Kidney epithelial cell (primary cell): ENCODE results near the gene VPS33A. TPM values are rescaled to one million over a fixed set of nuclear protein-coding genes. Genes with fewer than 3 reads are reported as not detected.

Experiments
- DNase-seq: peaks from one replicate; pipeline ENCODE4 v3.0.0-alpha.2; 2010; ENCODE audit warnings: low read depth
- H3K27me3 ChIP-seq: 2 replicates; pipeline ENCODE4 v1.6.0; 2011; ENCODE audit warnings: low read length; ENCODE audit not compliant: control insufficient read depth, insufficient read depth
- H3K36me3 ChIP-seq: 2 replicates; pipeline ENCODE4 v1.5.1; 2011; ENCODE audit warnings: low read length; ENCODE audit not compliant: control insufficient read depth, insufficient read depth
- H3K4me3 ChIP-seq: 2 replicates; pipeline ENCODE4 v1.5.1; 2011; ENCODE audit warnings: low read depth, mild to moderate bottlenecking, control low read depth, low read length
- CTCF ChIP-seq: IDR thresholded peaks from 2 replicates; pipeline ENCODE4 v1.5.1; 2011; ENCODE audit warnings: mild to moderate bottlenecking, moderate library complexity, low read length, control low read depth, inconsistent platforms; ENCODE audit not compliant: insufficient read depth, poor library complexity, severe bottlenecking
- total RNA-seq: library from RNA; depleted of rRNA; stranded (reverse); fragments of >200 nt; gene quantifications from 2 replicates; pipeline ENCODE4 v1.2.3, GENCODE V29; 2015

Gene VPS33A
- total RNA-seq, 1 donor from 2014 or later: 26.3 TPM

GRCh38 chr12:122230798-122231197 lies 35.5 kb downstream of the VPS33A start:
- TF ChIP-seq CTCF: no peak
- no peaks in the 10 kb centered on the region for H3K27me3 ChIP-seq
- no peaks in the 10 kb centered on the region for H3K36me3 ChIP-seq
- no peak for DNase-seq
- no peak overlapping the region for H3K4me3 ChIP-seq

- no peaks in the 10 kb centered on the region for H3K36me3 ChIP-seq
- no peaks in the 10 kb centered on the region for H3K27me3 ChIP-seq
- H3K4me3 ChIP-seq: no peak overlapping the region
- no peak for TF ChIP-seq CTCF
- DNase-seq: no peak
Observed at GRCh38 chr12:122228092-122228491, 38.2 kb downstream of the VPS33A start.

- TF ChIP-seq CTCF: no peak
- Histone ChIP-seq H3K36me3 (no peaks in the 10 kb centered on the region), H3K4me3 (no peak overlapping the region), H3K27me3 (no peaks in the 10 kb centered on the region)
- no peak for DNase-seq
Observed at GRCh38 chr12:122227341-122227740, 39.0 kb downstream of the VPS33A start.

- no peak for TF ChIP-seq CTCF
- Histone ChIP-seq H3K27me3 (no peaks in the 10 kb centered on the region), H3K4me3 (peak overlapping the region; percentile 32), H3K36me3 (no peaks in the 10 kb centered on the region)
- DNase-seq: no peak
Observed at GRCh38 chr12:122226366-122227125, 39.7 kb downstream of the VPS33A start.

- Histone ChIP-seq H3K4me3 (peak within 1 kb of the TSS; percentile 93), H3K27me3 (no peaks in the 10 kb centered on the region), H3K36me3 (no peaks in the 10 kb centered on the region)
- DNase-seq: peak; percentile 96
- no peak for TF ChIP-seq CTCF
Observed at GRCh38 chr12:122225683-122226365, 40.5 kb downstream of the VPS33A start, which contains the start of gene DIABLO. TSS of gene DIABLO (minus strand) at chr12:122226052. CDS start at chr12:122226014, 38 bp downstream.
